Measurements from ENCODE around the gene GTPBP2. TPM values are rescaled to one million over a fixed set of nuclear protein-coding genes. Genes with fewer than 3 reads are reported as not detected.

The GTPBP2 gene
- total and polyA plus RNA-seq, 2 of the 13 experiments (the other 11 are each of a cell fraction or from before 2014, with no cell fraction given) = 26.9 to 88.2 TPM

DNA sequence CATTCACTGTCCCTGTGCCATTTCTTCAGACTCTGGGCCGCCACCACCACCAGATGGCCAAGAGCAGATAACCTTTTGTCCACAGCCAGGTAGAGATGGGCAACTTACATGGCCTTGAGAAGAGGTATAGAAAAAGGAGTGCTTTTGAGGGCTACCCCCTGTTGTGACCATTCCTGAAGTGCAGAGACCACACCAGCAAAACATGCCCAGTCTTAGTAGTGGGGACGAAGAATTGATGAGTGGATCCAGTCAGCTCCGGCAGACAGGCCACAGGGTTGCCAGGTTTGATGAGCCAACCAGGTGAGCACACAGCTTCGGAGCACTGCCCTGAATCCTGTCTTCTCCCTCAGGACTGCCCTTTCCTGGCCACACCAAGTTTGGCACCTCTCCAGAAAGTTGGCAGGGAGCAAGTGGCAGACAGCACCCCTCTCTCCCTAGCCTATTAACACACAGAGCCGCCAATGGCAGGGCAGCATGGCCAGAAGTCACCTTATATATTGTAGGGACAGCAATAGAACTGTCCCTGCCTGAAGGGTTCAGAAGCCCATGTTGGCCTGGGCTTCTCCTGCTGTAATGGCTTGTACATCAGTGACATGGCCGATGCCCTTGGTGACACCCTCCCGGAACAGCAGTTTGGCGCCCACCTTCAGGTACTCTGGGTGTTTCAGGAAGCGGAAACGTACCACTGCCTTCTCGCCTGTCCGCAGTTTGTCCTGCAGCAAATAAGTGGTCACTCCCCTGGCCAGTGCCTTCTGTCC lies 7.8 kb downstream of the GTPBP2 start (continued):
- 0 out of 2 replicates have a peak, but pooled peaks have one; percentile 30 for TF ChIP-seq NFKB2 (CRISPR knock-in tag; IDR thresholded peaks at IDR 0.05; ENCODE audit: borderline replicate concordance)
- no peak for TF ChIP-seq ZNF230 (CRISPR knock-in tag; IDR thresholded peaks at IDR 0.05)
- TF ChIP-seq, protein P1, sequence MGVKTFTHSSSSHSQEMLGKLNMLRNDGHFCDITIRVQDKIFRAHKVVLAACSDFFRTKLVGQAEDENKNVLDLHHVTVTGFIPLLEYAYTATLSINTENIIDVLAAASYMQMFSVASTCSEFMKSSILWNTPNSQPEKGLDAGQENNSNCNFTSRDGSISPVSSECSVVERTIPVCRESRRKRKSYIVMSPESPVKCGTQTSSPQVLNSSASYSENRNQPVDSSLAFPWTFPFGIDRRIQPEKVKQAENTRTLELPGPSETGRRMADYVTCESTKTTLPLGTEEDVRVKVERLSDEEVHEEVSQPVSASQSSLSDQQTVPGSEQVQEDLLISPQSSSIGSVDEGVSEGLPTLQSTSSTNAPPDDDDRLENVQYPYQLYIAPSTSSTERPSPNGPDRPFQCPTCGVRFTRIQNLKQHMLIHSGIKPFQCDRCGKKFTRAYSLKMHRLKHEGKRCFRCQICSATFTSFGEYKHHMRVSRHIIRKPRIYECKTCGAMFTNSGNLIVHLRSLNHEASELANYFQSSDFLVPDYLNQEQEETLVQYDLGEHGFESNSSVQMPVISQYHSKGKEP (CRISPR knock-in tag; IDR thresholded peaks at IDR 0.05) = no peak
- no peak for TF ChIP-seq PAX8 (CRISPR knock-in tag; IDR thresholded peaks at IDR 0.05; ENCODE audit: borderline replicate concordance)
- no peak for TF ChIP-seq DMAP1 (CRISPR knock-in tag; IDR thresholded peaks at IDR 0.05)
- TF ChIP-seq EZH2 (conservative IDR thresholded peaks at IDR 0.05; ENCODE audit: low read depth, low read length) = no peak
- no peak for TF ChIP-seq PHF8 (CRISPR knock-in tag; IDR thresholded peaks at IDR 0.05)
- peak in 1 of 2 experiments; percentile 33; a peak in 2 of 4 replicates for TF ChIP-seq POLR2A (IDR thresholded peaks at IDR 0.05; ENCODE audit: insufficient read depth in 1 of 2, low read depth in 2 of 2, low read length in 2 of 2)
- no peak for TF ChIP-seq ZNF703 (CRISPR knock-in tag; IDR thresholded peaks at IDR 0.05; ENCODE audit: borderline replicate concordance)

DNA sequence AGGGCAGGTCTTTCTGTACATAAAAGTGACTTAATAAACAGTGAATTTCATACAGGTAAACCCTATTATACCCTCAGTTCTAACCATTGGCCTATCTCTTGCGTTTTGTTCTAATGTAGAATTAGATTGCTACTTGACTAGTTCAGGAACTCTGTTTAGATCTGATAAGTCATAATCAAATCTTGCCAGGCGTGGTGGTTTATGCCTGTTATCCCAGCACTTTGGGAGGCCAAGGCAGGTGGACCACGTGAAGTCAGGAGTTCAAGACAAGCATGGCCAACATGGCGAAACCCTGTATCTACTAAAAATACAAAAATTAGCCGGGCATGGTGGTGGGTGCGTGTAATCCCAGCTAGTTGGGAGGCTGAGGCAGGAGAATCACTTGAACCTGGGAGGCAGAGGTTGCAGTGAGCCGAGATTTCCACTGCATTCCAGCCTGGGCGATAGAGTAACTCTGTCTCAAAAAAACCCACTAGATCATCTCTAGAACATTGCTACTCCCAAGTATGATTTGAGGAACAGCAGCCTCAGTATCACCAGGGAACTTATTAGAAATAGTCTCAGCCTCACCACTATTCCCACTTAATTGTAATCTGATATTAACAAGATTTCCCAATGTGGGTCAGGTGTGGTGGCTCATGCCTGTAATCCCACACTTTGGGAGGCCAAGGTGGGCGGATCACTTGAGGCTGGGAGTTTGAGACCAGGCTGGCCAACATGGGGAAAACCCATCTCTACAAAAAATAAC lies 12.2 kb downstream of the GTPBP2 start:
- H3K27ac ChIP-seq (ENCODE audit: extremely low read length, insufficient read depth, low read length) = no peak overlapping the region
- no peak overlapping the region for H3K9ac ChIP-seq (ENCODE audit: insufficient read depth, low read depth, low read length)
- no peak overlapping the region for H3K4me3 ChIP-seq (replicated peaks in 1 of 3; ENCODE audit: insufficient read depth in 1 of 3, low read depth in 2 of 3, low read length in 3 of 3)
- H3K9me3 ChIP-seq (ENCODE audit: low read length) = no peaks in the 10 kb centered on the region
- no TSS peak for BruUV-seq (replicated peaks)
- intact Hi-C loops (cut with micrococcal nuclease; ENCODE audit: unreplicated experiment) (no loop called here), in situ Hi-C loops (cut with HindIII; ENCODE audit: extremely low pct_ligation_motif_present, low pct_unique_long_range_greater_than_20kb) (no loop called here)
- H4K20me1 ChIP-seq (ENCODE audit: insufficient read depth, low read length) = no peaks in the 10 kb centered on the region
- POLR2A ChIA-PET = interaction anchor here (0.7 to 4.5 kb wide), 5 partner anchors 10 to 41 kb away, joined by 3 to 50 read pairs (median 29); partner anchors contain the start of genes GTPBP2 and XPO5
- ATAC-seq = no peak
- TF ChIP-seq, protein P2, sequence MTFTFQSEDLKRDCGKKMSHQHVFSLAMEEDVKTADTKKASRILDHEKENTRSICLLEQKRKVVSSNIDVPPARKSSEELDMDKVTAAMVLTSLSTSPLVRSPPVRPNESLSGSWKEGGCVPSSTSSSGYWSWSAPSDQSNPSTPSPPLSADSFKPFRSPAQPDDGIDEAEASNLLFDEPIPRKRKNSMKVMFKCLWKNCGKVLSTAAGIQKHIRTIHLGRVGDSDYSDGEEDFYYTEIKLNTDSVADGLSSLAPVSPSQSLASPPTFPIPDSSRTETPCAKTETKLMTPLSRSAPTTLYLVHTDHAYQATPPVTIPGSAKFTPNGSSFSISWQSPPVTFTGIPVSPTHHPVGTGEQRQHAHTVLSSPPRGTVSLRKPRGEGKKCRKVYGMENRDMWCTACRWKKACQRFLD (CRISPR knock-in tag; IDR thresholded peaks at IDR 0.05; ENCODE audit: borderline replicate concordance) = no peak
- TF ChIP-seq GATAD1 (CRISPR knock-in tag; IDR thresholded peaks at IDR 0.05) = 0 out of 2 replicates have a peak, but pooled peaks have one; percentile 2
- TF ChIP-seq, protein P3, sequence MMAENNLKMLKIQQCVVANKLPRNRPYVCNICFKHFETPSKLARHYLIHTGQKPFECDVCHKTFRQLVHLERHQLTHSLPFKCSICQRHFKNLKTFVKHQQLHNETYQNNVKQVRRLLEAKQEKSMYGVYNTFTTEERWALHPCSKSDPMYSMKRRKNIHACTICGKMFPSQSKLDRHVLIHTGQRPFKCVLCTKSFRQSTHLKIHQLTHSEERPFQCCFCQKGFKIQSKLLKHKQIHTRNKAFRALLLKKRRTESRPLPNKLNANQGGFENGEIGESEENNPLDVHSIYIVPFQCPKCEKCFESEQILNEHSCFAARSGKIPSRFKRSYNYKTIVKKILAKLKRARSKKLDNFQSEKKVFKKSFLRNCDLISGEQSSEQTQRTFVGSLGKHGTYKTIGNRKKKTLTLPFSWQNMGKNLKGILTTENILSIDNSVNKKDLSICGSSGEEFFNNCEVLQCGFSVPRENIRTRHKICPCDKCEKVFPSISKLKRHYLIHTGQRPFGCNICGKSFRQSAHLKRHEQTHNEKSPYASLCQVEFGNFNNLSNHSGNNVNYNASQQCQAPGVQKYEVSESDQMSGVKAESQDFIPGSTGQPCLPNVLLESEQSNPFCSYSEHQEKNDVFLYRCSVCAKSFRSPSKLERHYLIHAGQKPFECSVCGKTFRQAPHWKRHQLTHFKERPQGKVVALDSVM (CRISPR knock-in tag; IDR thresholded peaks at IDR 0.05) = 0 out of 2 replicates have a peak, but pooled peaks have one; percentile 13
- 0 out of 2 replicates have a peak, but pooled peaks have one; percentile 37 for TF ChIP-seq ATF7-NPFF (CRISPR knock-in tag; IDR thresholded peaks at IDR 0.05; ENCODE audit: low read depth)
- DNase-seq (ENCODE audit: low spot score) = no peak
- H3K4me1 ChIP-seq (ENCODE audit: insufficient read depth, low read length) = 0 out of 2 replicates have a peak, but pooled peaks cover 5% of the 10 kb centered on the region
- CTCF ChIA-PET (ENCODE audit: low intra/inter-chr PET ratio, low total read pairs) = no interaction called here
- no peaks in the 10 kb centered on the region for H3K27me3 ChIP-seq (ENCODE audit: control insufficient read depth in 1 of 2, insufficient read depth in 2 of 2, low read length in 2 of 2)
- FAIRE-seq = peak; percentile 63
- no peaks in the 10 kb centered on the region for H3K79me2 ChIP-seq (ENCODE audit: insufficient read depth, low read length)
- WGBS (ENCODE audit: low lambda C conversion rate) = over 99% methylated on average over 9 of the region's 9 CpGs
- H2AFZ ChIP-seq (ENCODE audit: low read length) = no peak overlapping the region
- H3K36me3 ChIP-seq (replicated peaks in 1 of 2; ENCODE audit: control insufficient read depth in 1 of 2, insufficient read depth in 2 of 2, low read length in 2 of 2) = peaks cover 11 to 41% of the 10 kb centered on the region in 2 experiments
- no peak overlapping the region for H3K4me2 ChIP-seq (ENCODE audit: low read depth, low read length)
